ENCODE results near the gene HOGA1. TPM values are rescaled to one million over a fixed set of nuclear protein-coding genes. Genes with fewer than 3 reads are reported as not detected.

Gene HOGA1
- total RNA-seq, 4 donors from 2014 or later = 0.27 to 11.2 (median 4.1) TPM

DNA sequence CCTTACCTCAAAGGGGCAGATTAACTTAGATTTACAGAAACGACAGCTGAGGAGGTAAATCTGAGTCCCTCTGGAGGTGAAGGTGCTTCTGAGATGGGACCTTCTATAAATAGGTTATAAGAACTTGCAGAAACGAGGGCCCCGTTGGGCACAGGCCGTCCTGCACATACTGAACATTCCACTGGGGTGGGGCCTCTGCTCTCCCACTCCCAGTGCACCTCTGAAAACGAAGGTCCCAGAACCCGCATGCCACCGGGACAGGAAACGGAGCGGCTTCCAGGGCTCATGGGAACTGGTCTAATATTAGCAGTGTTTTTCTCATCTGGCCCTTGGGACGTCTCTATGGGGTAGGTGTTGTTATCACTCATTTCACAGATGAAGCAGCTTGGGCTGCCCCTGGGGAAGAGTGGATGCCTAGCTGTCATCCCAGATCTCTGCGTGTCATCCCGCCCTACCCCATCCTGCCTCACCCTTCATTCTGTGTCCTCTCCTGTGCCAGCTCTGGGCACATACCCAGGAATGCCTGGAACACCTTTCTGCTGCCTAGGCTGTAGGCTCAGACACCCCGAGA is 24.9 kb downstream of the HOGA1 start:
- no peak for TF ChIP-seq POLR2A (IDR thresholded peaks at IDR 0.05)
- TF ChIP-seq, protein P1, sequence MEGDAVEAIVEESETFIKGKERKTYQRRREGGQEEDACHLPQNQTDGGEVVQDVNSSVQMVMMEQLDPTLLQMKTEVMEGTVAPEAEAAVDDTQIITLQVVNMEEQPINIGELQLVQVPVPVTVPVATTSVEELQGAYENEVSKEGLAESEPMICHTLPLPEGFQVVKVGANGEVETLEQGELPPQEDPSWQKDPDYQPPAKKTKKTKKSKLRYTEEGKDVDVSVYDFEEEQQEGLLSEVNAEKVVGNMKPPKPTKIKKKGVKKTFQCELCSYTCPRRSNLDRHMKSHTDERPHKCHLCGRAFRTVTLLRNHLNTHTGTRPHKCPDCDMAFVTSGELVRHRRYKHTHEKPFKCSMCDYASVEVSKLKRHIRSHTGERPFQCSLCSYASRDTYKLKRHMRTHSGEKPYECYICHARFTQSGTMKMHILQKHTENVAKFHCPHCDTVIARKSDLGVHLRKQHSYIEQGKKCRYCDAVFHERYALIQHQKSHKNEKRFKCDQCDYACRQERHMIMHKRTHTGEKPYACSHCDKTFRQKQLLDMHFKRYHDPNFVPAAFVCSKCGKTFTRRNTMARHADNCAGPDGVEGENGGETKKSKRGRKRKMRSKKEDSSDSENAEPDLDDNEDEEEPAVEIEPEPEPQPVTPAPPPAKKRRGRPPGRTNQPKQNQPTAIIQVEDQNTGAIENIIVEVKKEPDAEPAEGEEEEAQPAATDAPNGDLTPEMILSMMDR (IDR thresholded peaks at IDR 0.05 in 4 of 5, conservative IDR thresholded peaks at IDR 0.05 in 1 of 5) = no peak
- in situ Hi-C loops (cut with MboI; ENCODE audit: low sequenced_read_pairs in 4 of 4) = no loop called here
- ATAC-seq = peak; percentile 54 to 82
- intact Hi-C loops (cut with DNase I; ENCODE audit: low total_unique reads) = no loop called here
- DNase-seq = peak; percentile 48 to 76
- Histone ChIP-seq H3K9me3 (no peaks in the 10 kb centered on the region), H3K27ac (peak overlapping the region; percentile 67 to 78 (median 75)), H3K27me3 (no peaks in the 10 kb centered on the region), H3K4me3 (no peak overlapping the region), H3K4me1 (peaks cover 21 to 24% of the 10 kb centered on the region in 2 donors), H3K36me3 (no peaks in the 10 kb centered on the region)

DNA sequence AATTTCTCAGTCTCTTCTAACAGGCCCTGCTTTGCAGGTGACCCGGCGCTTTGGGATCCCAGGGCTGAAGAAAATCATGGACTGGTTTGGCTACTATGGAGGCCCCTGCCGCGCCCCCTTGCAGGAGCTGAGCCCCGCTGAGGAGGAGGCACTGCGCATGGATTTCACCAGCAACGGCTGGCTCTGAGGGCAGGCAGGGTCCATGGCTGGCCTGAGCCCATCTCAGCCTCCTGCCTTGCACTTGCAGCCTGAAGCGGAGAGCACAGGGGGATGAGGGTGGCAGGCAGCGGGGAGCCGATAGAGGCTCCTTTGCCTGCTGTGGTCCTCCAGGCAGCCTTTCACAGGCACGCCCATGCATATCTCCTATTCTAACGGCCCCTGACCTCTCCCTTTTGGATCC is 27.3 kb downstream of the HOGA1 start:
- DNase-seq = no peak
- Histone ChIP-seq H3K4me3 (no peak overlapping the region), H3K4me1 (peaks cover 21 to 24% of the 10 kb centered on the region in 2 donors), H3K27me3 (no peaks in the 10 kb centered on the region), H3K9me3 (no peaks in the 10 kb centered on the region), H3K27ac (peak overlapping the region in 2 of 4 donors; percentile 75 to 78), H3K36me3 (no peaks in the 10 kb centered on the region)
- in situ Hi-C loops (cut with MboI; ENCODE audit: low sequenced_read_pairs in 4 of 4) (loop anchor here in 3 of 4 donors (5.0 to 10.0 kb wide), 2 partner anchors 39 to 147 kb away; partner anchors contain the start of gene ANKRD2 (in 3 of the 3)), intact Hi-C loops (cut with DNase I; ENCODE audit: low total_unique reads) (no loop called here)
- no peak for ATAC-seq
- TF ChIP-seq POLR2A (IDR thresholded peaks at IDR 0.05) = no peak
- TF ChIP-seq, protein P1 (IDR thresholded peaks at IDR 0.05 in 4 of 5, conservative IDR thresholded peaks at IDR 0.05 in 1 of 5) = no peak

DNA sequence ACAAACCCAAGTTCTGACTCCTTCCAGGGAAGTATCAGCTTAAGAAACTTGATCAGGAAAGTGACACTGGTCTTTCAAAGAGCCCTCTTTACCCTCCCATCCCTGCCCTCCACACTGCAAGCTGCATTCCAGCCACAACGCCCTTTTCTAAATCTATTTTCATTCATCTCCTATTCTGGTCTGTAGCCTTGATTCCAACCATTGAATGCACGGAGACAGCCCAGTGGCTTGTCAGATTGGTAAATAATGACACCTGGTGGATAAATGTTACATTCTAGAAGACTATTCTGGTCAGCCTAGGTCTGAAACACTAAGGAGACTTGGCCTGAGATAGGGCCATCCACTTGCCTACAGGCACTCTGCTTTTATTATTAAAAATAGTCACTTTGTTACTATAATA is 28.2 kb downstream of the HOGA1 start:
- Histone ChIP-seq H3K27ac (peak overlapping the region in 3 of 4 donors; percentile 33 to 51 (median 41)), H3K27me3 (no peaks in the 10 kb centered on the region), H3K9me3 (no peaks in the 10 kb centered on the region), H3K4me1 (peaks cover 21 to 24% of the 10 kb centered on the region in 2 donors), H3K36me3 (no peaks in the 10 kb centered on the region), H3K4me3 (no peak overlapping the region)
- intact Hi-C loops (cut with DNase I; ENCODE audit: low total_unique reads) = loop anchor here (1.0 kb wide), 2 partner anchors 40 to 149 kb away; partner anchors contain the start of gene ANKRD2
- DNase-seq (peak in 1 of 2 donors; percentile 55), ATAC-seq (peak; percentile 91 to 95)
- TF ChIP-seq POLR2A (IDR thresholded peaks at IDR 0.05) = no peak
- TF ChIP-seq, protein P1 (IDR thresholded peaks at IDR 0.05 in 4 of 5, conservative IDR thresholded peaks at IDR 0.05 in 1 of 5) = peak; percentile 59 to 73 (median 66)
- in situ Hi-C loops (cut with MboI; ENCODE audit: low sequenced_read_pairs in 4 of 4) = loop anchor here in 3 of 4 donors (5.0 to 10.0 kb wide), 2 partner anchors 40 to 148 kb away; partner anchors contain the start of gene ANKRD2 (in 3 of the 3)

DNA sequence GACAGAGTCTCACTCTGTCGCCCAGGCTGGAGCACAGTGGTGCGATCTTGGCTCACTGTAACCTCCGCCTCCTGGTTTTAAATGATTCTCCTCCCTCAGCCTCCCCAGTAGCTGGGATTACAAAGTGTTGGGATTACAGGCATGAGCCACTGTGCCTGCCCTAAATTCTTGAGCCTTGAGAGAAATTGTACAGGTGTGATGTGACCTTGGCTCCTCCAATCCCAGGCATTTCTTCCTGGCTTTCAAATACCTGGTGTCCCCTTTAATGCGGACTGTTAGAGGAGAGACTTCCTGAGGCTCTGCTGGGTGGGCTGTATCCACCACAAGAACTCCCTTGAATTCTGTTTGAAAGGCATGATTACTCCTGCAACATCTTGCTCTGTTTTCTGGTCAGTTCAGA is 34.1 kb downstream of the HOGA1 start:
- Histone ChIP-seq H3K9me3 (no peaks in the 10 kb centered on the region), H3K27me3 (no peaks in the 10 kb centered on the region), H3K4me1 (no peaks in the 10 kb centered on the region), H3K27ac (no peak overlapping the region), H3K36me3 (no peaks in the 10 kb centered on the region), H3K4me3 (no peak overlapping the region)
- no peak for TF ChIP-seq POLR2A (IDR thresholded peaks at IDR 0.05)
- TF ChIP-seq, protein P1 (IDR thresholded peaks at IDR 0.05 in 4 of 5, conservative IDR thresholded peaks at IDR 0.05 in 1 of 5) = no peak
- no peak for DNase-seq
- intact Hi-C loops (cut with DNase I; ENCODE audit: low total_unique reads) = no loop called here
- in situ Hi-C loops (cut with MboI; ENCODE audit: low sequenced_read_pairs in 4 of 4) = loop anchor here in 3 of 4 donors (5.0 to 10.0 kb wide), 2 partner anchors 46 to 153 kb away; partner anchors contain the start of gene ANKRD2 (in 1 of the 3)
- ATAC-seq = no peak
